Measurements from ENCODE around the gene SNAP29.
"Not testable (repeated sequence)": the region's sequence is repeated elsewhere in the genome, so short reads cannot be mapped to it uniquely, and the experiment has no call there.

SNAP29 gene

GRCh38 chr22:20899827-20900423, 41.1 kb downstream of the SNAP29 start:
- in situ Hi-C loops (cut with MboI; ENCODE audit: low sequenced_read_pairs) = no loop called here

- in situ Hi-C loops (cut with MboI; ENCODE audit: low sequenced_read_pairs) = not testable (repeated sequence)
Observed at GRCh38 chr22:20901093-20902033, 42.6 kb downstream of the SNAP29 start.

- in situ Hi-C loops (cut with MboI; ENCODE audit: low sequenced_read_pairs) = no loop called here
Observed at GRCh38 chr22:20903093-20903492, 44.3 kb downstream of the SNAP29 start.

- in situ Hi-C loops (cut with MboI; ENCODE audit: low sequenced_read_pairs) = no loop called here
Observed at GRCh38 chr22:20904008-20904979, 45.5 kb downstream of the SNAP29 start.

DNA sequence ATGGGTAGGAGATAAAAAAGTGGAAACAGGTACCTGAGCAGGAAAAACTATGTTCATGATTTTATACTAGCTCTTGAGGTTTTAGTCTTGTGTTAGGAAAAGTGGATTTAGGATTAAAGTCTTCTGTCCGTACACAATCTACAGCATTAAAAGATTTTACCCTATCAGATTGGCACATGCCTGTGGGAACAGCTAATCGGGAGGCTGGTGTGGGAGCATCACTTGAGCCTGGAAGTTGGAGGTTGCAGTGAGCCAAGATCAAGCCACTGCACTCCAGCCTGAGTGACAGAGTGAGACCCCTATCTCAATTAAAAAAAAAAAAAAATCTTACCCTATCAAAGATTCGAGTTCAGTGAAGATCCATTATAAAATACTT, 46.2 kb downstream of the SNAP29 start:
- in situ Hi-C loops (cut with MboI; ENCODE audit: low sequenced_read_pairs) = no loop called here

- in situ Hi-C loops (cut with MboI; ENCODE audit: low sequenced_read_pairs) = no loop called here
Observed at GRCh38 chr22:20905415-20906386, 46.9 kb downstream of the SNAP29 start.

GRCh38 chr22:20906387-20906767, 47.6 kb downstream of the SNAP29 start:
- in situ Hi-C loops (cut with MboI; ENCODE audit: low sequenced_read_pairs) = no loop called here

DNA sequence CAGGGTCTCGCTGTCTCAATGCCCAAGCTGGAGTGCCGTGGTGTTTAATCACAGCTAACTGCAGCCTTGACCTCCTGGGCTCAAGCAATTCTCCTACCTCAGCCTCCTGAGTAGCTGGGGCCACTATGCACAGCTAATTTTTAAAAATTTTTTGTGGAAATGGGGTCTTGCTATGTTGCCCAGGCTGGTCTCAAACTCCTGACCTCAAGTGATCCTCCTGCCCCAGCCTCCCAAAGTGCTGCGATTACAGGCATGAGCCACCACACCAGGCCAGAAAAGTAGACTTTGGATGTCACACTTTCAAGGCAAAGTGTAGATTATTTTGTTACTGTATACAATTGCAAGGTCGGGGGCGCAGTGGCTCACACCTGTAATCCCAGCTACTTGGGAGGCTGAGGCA, 49.9 kb downstream of the SNAP29 start:
- in situ Hi-C loops (cut with MboI; ENCODE audit: low sequenced_read_pairs) = not testable (repeated sequence)

DNA sequence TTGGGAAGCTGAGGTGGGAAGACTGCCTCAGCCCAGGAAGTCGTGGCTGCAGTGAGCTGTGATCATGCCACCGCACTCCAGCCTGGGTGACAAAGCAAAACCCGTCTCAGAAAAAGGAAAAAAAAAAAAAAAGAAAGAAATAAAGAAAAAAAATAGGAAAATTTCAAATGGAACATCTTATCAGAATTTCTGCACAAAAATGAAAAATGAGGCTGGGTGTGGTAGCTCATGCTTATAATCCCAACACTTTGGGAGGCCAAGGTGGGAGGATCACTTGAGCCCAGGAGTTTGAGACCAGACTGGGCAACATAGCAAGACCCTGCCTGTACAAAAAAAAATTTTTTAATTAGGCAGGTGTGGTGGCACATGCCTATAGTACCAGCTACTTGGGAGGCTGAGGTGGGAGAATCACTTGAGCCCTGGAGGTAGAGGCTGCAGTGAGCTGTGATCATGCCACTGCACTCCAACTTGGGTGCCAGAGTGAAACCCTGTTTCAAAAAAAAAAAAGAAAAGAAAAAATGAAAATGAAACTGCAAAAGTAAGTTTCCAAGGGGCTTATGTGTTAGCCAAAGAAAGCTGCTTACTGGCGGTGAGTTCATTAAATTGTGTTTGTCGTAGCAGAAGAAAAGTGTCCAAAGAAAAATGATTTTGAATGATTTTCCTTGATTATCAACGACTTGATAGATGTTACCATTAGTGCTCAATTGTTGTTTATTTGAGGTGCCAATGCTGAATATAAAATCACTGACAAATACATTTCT, 50.9 kb downstream of the SNAP29 start:
- in situ Hi-C loops (cut with MboI; ENCODE audit: low sequenced_read_pairs) = no loop called here

- in situ Hi-C loops (cut with MboI; ENCODE audit: low sequenced_read_pairs) = no loop called here
Observed at GRCh38 chr22:20912494-20912893, 53.7 kb downstream of the SNAP29 start.

DNA sequence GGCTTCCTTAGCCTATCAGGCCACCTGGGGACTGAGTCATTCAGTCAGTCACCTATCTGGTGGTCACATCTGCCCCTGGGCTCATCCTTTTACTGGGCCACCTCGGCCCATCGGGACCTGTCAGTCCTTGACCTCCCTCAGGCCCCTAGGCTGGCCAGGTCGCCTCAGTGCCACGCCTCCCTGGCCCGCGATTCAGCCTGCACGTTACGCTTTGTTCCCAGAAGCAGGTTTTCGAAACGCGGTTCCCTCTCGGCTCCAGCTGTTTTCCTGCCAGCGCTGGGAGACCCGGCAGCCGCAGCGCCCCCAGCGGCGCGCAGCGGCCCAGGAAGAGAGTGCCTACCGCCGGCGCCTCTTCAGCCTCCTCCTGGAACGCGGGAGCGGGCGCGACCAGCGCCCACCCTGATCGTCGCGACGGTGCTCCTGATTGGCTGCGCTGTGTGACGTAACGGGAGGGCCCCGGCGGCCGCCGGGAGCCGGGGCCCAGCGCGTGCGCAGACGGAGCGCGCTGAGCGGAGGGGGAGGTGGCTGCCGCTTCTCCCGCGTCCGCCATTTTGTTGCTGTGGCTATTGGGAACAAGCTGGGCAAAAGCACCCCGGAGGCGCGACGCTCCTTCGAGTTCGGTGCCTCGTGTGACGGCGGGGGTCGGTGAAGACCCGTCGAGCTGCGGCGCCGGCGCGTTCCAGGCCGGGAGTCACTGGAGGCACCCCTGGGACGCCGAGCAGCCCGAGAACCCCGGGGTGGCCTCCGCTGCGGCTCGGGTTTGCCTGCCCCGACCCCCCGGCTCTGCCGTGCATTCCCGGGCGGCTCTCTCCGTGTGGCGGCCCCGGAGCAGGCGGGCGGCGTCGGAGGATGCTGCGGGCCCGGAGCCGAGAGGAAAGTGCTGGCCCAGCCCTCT, 58.4 kb downstream of the SNAP29 start, which contains the start of gene CRKL:
Gene CRKL, plus strand, starts transcription at position 492 of the 895 bp plus-strand sequence. CDS start 528 bp downstream, outside the sequence.
- in situ Hi-C loops (cut with MboI; ENCODE audit: low sequenced_read_pairs) = no loop called here

DNA sequence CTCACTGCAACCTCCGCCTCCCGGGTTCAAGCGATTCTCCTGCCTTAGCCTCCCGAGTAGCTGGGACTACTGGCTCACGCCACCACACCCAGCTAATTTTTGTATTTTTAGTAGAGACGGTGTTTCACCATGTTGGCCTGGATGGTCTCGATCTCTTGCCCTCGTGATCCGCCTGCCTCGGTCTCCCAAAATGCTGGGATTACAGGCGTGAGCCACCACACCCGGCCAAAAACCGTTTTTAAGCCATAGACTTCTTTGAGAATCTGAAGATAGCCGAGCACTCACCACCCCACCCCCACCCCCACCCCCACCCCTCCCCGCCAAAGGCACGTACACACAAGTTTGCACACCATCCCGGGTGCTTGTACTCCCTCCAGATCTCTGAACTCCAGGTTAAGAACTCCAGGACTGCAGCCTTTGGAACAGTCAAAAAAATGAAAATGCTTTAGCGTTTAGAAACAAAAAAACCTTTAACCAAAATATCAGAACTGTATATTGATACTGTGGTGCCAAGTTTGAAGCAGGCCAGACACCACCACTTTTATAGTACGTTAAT, 59.9 kb downstream of the SNAP29 start:
- in situ Hi-C loops (cut with MboI; ENCODE audit: low sequenced_read_pairs) = no loop called here

DNA sequence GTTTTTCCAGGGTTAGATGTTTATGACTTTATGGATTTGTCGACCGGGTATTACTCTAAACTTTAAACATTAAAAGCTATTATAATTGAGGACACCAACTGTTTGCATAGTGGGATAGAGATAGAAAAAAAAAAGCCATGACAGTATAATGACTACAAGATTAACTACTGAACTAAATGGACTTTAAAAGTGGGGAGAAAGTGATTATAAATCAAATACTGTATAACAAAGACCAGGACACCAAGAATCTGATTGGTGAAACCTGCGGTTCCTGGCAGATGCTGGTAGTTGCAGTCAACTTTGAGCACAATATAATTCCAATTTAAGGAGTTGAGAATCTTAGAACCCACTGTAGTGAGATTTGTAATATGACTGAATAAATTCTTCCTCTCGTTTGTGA, 60.9 kb downstream of the SNAP29 start:
- in situ Hi-C loops (cut with MboI; ENCODE audit: low sequenced_read_pairs) = no loop called here

- in situ Hi-C loops (cut with MboI; ENCODE audit: low sequenced_read_pairs) = no loop called here
Observed at GRCh38 chr22:20920881-20921203, 62.0 kb downstream of the SNAP29 start.

DNA sequence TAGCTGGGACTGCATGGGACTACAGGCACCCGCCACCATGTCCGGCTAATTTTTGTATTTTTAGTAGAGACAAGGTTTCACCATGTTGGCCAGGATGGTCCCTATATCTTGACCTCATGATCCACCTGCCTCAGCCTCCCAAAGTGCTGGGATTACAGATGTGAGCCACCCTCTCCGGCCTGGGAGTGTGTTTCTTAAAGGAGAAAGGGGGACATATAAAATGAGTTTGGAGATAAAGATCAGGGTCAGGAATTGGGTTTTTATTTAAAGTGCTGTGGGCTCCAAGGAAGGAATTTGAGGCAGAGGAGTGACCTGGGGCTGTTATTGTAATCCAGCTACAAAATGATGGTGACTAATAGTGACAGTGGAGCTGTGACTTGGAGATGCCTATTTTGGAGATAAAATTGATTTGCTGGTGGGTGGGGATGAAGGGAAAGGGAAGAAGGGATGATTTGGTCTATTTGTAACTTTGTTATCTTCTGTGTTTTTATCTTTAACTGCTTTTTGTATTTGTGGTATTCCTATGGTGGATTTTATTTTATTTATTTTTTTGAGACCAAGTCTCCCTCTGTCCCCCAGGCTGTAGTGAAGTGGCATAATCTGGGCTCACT, 63.4 kb downstream of the SNAP29 start:
- in situ Hi-C loops (cut with MboI; ENCODE audit: low sequenced_read_pairs) = no loop called here

- in situ Hi-C loops (cut with MboI; ENCODE audit: low sequenced_read_pairs) = no loop called here
Observed at GRCh38 chr22:20926243-20926642, 67.4 kb downstream of the SNAP29 start.

- in situ Hi-C loops (cut with MboI; ENCODE audit: low sequenced_read_pairs) = no loop called here
Observed at GRCh38 chr22:20927940-20928572, 69.2 kb downstream of the SNAP29 start.

Data from HL-60/S4 (cell line).